ENCODE measurements around the gene CDH4.

Gene CDH4

GRCh38 chr20:61662968-61663331 is 410.9 kb downstream of the CDH4 start:
- DNase-seq: peak in 20 of 56 donors; percentile 7 to 85 (median 28)

- no peak for DNase-seq
Observed at GRCh38 chr20:61663521-61664425, 411.7 kb downstream of the CDH4 start.

DNA sequence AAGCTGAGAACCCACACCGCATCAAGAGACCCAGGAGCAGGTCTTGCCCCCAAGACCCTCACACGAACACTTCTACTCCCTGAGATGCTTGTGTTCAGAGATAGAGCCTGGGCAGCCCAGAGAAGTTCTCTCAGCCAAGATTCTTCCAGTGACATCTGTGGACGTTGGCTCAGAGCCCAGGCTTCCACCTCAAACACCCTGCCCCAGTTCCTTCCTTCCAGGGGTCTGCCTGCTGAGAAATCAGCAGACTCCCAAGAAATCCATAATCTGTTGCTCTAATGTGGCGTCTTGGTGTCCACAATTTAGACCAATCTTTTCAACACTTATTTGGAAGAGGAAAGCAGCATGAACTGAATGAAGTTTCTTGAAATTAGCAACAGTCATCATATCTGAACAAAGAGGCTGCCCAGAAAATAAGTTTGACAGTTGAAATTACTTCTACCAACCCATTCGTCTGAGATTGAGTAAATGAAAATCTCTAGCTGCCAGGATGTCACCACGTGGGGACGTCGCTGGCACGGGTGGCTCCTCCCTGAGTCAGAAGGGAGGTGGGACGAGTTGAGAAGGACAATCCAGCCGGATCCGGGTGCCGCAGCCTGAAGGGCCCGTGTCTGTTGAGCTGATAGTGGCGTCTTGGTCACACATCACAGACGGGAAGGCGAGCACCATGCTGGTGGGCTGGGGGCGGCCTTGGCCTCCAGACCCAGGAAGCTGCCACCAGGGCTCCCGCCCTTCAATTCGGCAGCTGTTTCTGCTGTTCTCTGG is 412.7 kb downstream of the CDH4 start:
- DNase-seq: peak in 3 of 56 donors; percentile 8 to 31 (median 24)

- DNase-seq: no peak
Observed at GRCh38 chr20:61665528-61666470, 413.7 kb downstream of the CDH4 start.

- no peak for DNase-seq
Observed at GRCh38 chr20:61666471-61666832, 414.4 kb downstream of the CDH4 start.

DNA sequence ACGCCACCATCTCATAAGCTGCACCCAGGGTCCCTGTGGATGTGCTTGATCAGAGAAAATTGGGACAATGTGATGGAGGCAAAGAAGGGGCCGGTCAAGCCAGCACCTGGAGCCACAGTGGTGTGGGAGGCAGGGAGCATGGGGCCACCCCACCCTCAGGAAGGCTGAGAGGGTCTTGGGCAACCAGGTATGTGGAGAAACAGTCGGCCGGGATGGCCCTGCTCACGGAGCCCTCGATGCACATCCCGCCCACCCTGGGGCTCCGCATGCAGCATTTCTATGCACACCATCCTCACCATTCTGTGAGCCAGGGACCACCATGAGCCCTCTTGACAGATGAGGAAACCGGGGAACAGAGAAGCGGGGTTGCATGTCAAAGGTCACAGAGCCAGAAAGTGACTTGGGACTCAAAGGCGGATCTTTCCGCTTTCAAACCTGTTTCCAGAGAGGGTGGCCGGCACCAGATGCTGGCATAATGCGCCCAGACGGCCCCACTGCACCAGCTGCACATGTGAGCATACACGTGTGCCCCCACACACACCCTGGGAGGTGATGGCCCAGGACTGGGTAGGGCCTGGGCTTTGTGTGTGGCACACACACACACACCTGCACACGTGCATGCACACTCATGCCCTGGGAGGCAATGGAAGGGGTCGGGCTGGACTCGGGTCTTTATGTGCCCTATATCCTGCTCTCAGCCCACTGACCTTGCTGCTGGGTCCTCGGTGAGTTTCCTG is 415.2 kb downstream of the CDH4 start:
- DNase-seq: no peak

DNA sequence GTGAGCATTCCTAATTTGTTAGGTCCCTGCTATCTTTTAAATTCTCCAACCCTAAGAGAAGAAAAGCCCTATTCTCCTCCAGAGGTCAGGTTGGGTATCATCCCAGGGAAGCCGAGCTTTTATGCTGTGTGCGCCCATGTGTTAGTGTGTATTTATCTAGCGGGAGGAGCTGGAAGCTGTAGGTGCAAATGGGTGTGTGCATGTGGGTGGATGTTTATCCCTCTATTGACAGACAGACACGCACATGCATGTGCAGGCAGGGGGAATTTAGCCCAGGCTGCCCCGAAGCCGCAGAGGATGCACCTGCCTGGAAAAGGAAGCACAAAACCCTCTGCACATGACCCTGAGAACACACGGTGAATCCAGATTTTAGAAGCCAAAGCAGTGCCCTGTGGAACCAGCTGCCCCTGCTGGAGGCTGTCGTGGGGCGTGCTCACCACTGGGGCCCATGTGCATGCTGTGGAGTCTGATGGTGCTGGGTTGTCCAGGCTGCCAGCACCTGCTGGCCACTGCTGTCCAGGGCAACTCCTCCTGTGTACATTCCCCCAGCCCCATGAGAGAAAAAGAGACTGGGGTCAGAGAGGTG is 416.1 kb downstream of the CDH4 start:
- DNase-seq: no peak

DNA sequence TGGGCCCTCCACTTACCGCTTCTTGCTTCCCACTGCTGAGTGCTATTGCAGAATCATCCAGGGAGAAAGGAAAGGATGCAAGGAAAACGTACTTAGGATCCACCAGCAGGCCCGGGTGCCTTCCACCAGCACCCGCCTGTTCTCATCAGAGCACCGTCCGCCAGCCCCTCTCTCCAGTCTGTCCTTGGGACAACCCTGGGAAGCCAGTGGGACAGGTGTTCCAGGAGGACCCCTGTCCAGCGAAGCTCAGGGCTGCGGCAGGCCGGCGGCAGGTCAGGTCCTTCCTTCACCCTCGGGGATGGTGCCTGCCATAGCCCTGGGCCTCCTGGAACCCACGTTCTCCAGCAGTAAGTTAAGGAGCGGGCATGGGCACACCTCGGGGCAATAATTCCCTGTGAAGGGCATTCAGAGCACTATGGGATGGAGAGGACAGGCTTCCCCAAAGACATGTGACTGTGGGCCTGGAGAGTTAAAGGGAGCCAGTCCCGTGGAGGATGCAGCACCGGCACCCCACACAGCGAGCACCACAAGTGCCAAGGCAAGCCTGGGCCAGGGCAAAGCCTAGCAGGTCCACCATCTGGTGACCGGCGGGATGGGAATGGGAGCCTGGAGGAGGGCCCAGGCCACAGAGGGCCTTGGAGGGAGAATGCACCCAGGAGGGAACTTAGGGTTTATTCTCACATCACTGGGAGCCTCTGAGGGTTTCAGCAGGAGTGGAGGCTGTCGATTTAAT is 416.9 kb downstream of the CDH4 start:
- DNase-seq: no peak

- DNase-seq: no peak
Observed at GRCh38 chr20:61670274-61670673, 418.2 kb downstream of the CDH4 start.

GRCh38 chr20:61671559-61671958 is 419.5 kb downstream of the CDH4 start:
- no peak for DNase-seq

GRCh38 chr20:61673152-61673847 is 421.2 kb downstream of the CDH4 start:
- DNase-seq: no peak

DNA sequence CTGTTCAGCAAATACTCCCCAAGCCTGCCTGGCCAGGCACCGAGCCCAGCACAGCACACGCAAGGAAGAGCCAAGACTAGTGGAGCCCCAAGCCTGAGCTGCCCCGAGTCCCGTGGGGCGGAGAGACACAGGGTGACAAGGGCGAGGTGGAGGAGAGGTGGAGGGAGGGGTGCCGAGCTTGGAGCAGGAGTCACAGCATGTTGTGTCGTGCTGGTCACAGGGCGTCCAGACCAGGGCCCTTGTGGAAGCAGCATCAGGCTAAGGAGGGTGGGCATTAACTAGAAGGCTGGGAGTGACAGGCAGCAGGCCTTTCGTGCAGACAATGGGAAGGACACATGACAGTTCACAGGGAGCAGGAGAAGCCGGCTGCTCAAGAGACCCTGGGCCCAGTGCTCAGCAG is 422.1 kb downstream of the CDH4 start:
- DNase-seq: no peak

- no peak for DNase-seq
Observed at GRCh38 chr20:61674688-61675087, 422.6 kb downstream of the CDH4 start.

GRCh38 chr20:61677928-61678327 is 425.9 kb downstream of the CDH4 start:
- DNase-seq: no peak

GRCh38 chr20:61678437-61678836 is 426.4 kb downstream of the CDH4 start:
- DNase-seq: no peak

- no peak for DNase-seq
Observed at GRCh38 chr20:61679473-61679872, 427.4 kb downstream of the CDH4 start.

GRCh38 chr20:61680096-61680495 is 428.0 kb downstream of the CDH4 start:
- no peak for DNase-seq

DNA sequence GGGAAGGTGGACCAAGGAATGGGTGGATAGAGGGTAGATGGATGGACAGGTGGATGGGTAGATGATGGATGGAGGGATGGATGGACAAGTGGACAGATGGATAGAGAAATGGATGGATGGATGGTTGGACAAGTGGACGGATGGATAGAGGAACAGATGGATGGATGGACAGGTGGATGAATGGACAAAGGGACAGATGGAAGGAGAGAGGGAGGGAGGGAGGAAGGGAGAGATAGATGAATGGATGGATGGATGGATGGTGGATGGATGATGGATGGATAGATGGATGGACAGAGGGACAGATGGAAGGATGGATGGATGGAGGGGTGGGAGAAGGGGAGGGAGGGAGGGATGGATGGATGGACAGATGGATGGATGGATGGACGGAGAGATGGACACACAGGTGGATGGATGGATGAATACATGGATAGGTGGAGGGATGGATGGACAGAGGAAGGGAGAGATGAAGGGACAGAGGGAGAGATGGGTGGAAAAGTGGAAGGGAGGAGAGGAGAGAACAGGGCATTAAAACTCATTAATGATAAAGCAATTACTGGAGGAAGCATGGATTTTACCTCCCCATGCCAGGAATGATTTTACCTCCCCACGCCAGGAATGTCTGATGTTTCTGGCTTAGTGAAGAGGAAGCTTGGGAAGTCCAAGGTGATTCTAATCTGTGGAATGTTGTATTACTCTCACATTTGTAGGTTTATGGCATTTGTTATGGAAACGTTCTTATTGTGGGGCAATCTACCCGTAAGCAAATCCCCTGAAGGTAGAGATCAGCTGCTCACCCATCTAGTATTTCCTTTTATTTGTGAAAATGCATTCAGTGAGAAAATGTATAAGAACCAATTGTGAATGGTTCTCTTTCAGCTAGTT is 430.3 kb downstream of the CDH4 start:
- no peak for DNase-seq
